KOPT-K1 (cell line): ENCODE data around the gene RSU1.

Experiments
- H3K27ac ChIP-seq: fragments of 200-600 bp; sonication (generic); 2 replicates; pipeline ENCODE4 v1.5.1; 2016; ENCODE audit warnings: antibody characterized with exemption, mild to moderate bottlenecking, low read depth, low read length; ENCODE audit not compliant: poor library complexity, severe bottlenecking
- H3K36me3 ChIP-seq: fragments of 200-600 bp; sonication (generic); 2 replicates; pipeline ENCODE4 v1.5.1; 2017; ENCODE audit warnings: antibody characterized with exemption, mild to moderate bottlenecking, low read length, moderate library complexity; ENCODE audit not compliant: insufficient read depth
- H3K9me3 ChIP-seq: fragments of 200-600 bp; sonication (generic); 2 replicates; pipeline ENCODE4 v1.5.1; 2017; ENCODE audit warnings: antibody characterized with exemption, low read length, mild to moderate bottlenecking; ENCODE audit not compliant: insufficient read depth, poor library complexity, severe bottlenecking

RSU1 gene

GRCh38 chr10:16817125-16818019, at the start of gene RSU1:
Gene RSU1, minus strand, starts transcription at chr10:16817424. Its CDS starts 343 bp downstream, at chr10:16817081.
- Histone ChIP-seq H3K36me3 (no peaks in the 10 kb centered on the region), H3K9me3 (peaks cover 10% of the 10 kb centered on the region), H3K27ac (peak within 1 kb of the TSS; percentile 73)

GRCh38 chr10:16866541-16867275, 49.5 kb upstream of the RSU1 start:
- no peak overlapping the region for H3K27ac ChIP-seq
- no peaks in the 10 kb centered on the region for H3K36me3 ChIP-seq
- no peaks in the 10 kb centered on the region for H3K9me3 ChIP-seq

GRCh38 chr10:16865766-16866165, 48.5 kb upstream of the RSU1 start:
- Histone ChIP-seq H3K27ac (no peak overlapping the region), H3K36me3 (no peaks in the 10 kb centered on the region), H3K9me3 (no peaks in the 10 kb centered on the region)

DNA sequence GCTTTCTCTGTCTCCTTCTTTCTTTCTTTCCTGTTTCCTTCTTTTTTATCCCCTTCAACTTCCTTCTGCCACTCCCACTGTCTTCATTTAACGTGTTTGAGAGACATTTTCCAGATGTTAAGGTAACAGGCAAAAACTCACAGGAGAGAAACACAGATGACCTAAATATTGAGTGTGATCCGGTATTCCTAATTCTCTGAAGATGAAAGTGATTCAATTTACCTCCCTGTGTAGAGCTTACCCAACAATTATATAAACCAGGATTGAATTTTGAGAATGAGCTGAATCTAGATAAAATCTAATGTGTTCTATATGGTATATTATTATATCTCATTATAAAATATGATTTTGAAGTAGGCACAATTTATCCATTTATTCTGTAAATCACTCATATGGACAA, 46.5 kb upstream of the RSU1 start:
- no peaks in the 10 kb centered on the region for H3K9me3 ChIP-seq
- H3K36me3 ChIP-seq, result no peaks in the 10 kb centered on the region
- H3K27ac ChIP-seq, result no peak overlapping the region

GRCh38 chr10:16857419-16857818, 40.2 kb upstream of the RSU1 start:
- Histone ChIP-seq H3K9me3 (no peaks in the 10 kb centered on the region), H3K27ac (no peak overlapping the region), H3K36me3 (no peaks in the 10 kb centered on the region)

GRCh38 chr10:16856567-16856966, 39.3 kb upstream of the RSU1 start:
- Histone ChIP-seq H3K27ac (no peak overlapping the region), H3K36me3 (no peaks in the 10 kb centered on the region), H3K9me3 (no peaks in the 10 kb centered on the region)

GRCh38 chr10:16856092-16856491, 38.9 kb upstream of the RSU1 start:
- Histone ChIP-seq H3K27ac (no peak overlapping the region), H3K36me3 (no peaks in the 10 kb centered on the region), H3K9me3 (no peaks in the 10 kb centered on the region)

- H3K27ac ChIP-seq, result no peak overlapping the region
- H3K9me3 ChIP-seq, result no peaks in the 10 kb centered on the region
- H3K36me3 ChIP-seq, result no peaks in the 10 kb centered on the region
These were observed 37.4 kb upstream of the RSU1 start for GRCh38 chr10:16854623-16855022.

DNA sequence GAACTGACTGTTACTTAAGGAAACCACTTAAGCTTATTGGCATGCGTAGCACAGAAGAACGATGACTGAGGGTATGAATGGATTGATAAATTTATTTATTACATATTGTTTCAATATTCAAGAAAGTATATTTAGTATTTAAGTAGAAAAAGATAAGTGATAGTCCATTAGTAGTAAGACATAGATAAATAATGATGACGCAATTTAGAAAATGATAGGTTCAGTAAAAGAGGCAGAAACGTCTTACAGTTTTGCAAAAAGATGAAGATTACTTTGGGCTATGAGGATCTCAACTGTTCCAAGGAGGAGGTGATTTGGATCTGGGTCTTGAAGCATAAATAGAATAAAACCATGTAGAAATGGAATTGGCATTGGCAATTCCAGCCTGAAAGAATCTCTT, 36.6 kb upstream of the RSU1 start:
- Histone ChIP-seq H3K27ac (no peak overlapping the region), H3K36me3 (no peaks in the 10 kb centered on the region), H3K9me3 (no peaks in the 10 kb centered on the region)

DNA sequence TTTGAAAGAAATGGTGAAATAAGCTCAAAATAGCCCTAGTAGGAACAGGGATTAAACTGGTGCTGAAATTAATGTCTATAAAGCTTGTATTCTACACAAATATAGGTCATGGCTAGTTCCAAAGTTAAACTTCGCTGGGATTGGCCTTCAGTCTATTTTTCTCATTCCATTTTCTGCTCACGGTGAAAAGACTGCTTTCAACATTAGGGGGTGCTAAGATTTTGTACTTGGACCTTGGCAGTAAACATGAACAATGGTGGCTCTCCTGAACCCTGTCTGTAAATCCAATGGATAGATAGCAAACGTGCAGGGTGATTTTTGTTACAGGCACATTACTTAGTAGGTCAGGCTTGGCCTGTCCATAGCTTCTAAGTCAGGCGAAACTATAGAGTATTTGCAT, 36.0 kb upstream of the RSU1 start:
- Histone ChIP-seq H3K36me3 (no peaks in the 10 kb centered on the region), H3K9me3 (no peaks in the 10 kb centered on the region), H3K27ac (no peak overlapping the region)

DNA sequence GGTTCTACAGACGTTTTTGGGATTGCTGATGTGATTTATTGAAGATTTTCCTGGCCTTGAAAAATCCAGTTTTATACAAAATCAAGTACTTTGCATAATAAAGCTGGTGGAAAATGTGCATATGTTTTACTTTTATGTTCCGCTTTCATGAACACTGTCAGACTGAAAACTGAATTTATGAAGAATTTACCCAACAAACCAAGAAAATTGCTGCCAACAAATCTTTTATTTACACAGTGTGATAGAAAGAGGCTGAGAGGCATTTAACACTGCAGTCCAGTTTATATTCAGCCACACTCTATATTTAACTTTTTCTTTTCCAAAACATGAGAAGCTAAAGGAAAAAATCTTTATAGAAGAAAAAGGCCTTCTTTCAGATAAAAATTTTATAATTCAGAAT, 35.4 kb upstream of the RSU1 start:
- H3K9me3 ChIP-seq, result no peaks in the 10 kb centered on the region
- H3K36me3 ChIP-seq, result no peaks in the 10 kb centered on the region
- H3K27ac ChIP-seq, result no peak overlapping the region

DNA sequence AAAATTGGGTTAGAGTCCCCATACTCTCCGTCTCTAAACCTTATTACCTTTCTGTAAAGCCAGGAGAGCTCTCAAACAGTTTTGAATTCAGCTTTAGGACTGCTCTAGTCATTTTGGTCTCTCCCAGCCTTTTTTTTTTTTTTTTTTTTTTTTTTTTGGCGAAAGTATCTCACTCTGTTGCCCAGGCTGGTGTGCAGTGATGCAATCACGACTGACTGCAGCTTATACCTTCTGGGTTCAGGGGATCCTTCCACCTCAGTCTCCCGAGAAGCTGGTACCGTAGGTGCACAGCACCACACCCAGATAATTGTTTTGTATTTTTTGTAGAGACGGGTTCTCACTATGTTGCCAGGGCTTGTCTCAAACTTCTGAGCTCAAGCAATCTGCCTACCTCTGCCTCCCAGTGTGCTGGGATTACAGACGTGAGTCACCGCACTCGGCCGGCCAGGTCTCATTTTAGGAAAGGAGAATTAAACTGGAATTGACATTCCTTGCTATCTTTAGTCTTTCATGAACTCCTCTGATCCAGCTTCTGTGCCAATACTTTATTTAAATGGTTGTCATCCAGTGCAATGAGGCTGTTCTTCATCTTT, 31.4 kb upstream of the RSU1 start:
- Histone ChIP-seq H3K27ac (no peak overlapping the region), H3K9me3 (no peaks in the 10 kb centered on the region), H3K36me3 (no peaks in the 10 kb centered on the region)

DNA sequence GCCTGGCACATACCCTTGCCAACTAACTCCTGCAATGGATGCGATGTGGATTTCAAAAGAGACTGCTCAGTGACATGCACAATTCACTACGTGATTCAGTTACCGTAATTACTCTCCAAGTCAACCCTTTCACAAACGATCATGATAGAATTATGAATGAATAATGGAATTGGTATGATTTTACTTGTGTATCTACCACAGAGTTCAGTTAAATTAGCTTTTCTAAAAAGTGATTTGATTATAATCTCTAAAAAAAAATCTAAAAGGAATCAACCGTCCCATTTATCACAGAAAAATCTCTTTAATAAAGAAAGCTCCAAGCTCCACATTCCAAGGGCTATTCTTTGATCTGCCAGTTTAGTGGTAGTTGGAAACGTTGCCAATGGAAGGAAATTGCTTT, 30.4 kb upstream of the RSU1 start:
- no peak overlapping the region for H3K27ac ChIP-seq
- H3K36me3 ChIP-seq, result no peaks in the 10 kb centered on the region
- H3K9me3 ChIP-seq, result no peaks in the 10 kb centered on the region

DNA sequence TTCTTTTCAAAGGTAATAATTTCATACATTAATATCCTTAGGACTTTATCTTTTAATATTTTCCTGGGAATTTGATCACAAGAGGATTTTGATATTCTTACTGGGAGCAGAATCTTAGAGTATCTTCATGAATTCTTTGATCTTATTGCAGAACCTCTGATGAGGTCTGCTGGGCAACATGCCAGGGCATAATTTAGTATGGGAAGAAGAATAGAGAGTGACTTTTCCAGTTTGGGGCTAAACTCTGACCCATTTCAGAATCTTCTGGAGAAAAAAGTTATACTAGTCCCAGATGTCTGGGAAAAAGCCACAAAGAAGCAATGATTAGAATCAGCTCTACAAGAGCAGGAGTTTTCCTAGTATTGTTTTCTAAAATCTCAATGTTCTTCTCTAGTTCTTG, 28.0 kb upstream of the RSU1 start:
- no peaks in the 10 kb centered on the region for H3K36me3 ChIP-seq
- no peak overlapping the region for H3K27ac ChIP-seq
- no peaks in the 10 kb centered on the region for H3K9me3 ChIP-seq

DNA sequence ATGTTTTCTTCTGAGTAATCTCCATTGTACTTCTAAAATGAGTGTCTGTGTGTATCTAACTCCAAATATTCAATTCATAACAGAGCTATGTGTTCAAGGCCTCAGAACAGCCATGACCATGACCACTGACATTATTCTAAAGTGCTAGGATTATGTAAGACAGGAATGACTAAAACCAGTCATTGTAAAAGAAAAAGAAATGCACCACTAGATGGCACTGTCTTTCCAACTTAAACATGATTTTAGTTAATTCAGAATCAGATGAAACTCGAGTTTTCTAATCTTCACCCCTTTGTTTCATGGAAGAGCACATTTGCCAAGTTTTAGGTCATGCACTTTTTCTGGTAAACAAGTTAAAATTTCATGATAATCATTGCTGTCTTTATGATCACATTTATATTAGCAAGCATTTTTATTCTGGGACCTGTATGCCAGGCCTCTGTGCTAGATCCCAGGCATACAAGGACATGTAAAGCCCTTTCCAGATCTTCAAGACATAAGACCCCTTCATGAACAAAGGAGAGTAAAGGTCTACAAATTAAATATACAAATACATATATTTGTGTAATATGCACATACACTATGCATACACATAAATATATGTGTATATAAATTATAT, 26.1 kb upstream of the RSU1 start:
- Histone ChIP-seq H3K9me3 (no peaks in the 10 kb centered on the region), H3K27ac (no peak overlapping the region), H3K36me3 (no peaks in the 10 kb centered on the region)
